ENCODE data around the gene FAM174A. TPM values are rescaled to one million over a fixed set of nuclear protein-coding genes. Genes with fewer than 3 reads are reported as not detected.
"Not testable (repeated sequence)": the region's sequence is repeated elsewhere in the genome, so short reads cannot be mapped to it uniquely, and the experiment has no call there.

Gene FAM174A
- total RNA-seq, 1 donor: 20.3 TPM

GRCh38 chr5:100603141-100603540 lies 68.0 kb downstream of the FAM174A start:
- DNase-seq (ENCODE audit: low read depth): no peak
- H3K4me3 ChIP-seq (ENCODE audit: low read depth, low read length): no peak overlapping the region
- TF ChIP-seq CTCF (IDR thresholded peaks at IDR 0.05; ENCODE audit: insufficient read depth, low read depth, low read length): no peak

- not testable (repeated sequence) for DNase-seq (ENCODE audit: low read depth); H3K4me3 ChIP-seq (ENCODE audit: low read depth, low read length)
Observed at GRCh38 chr5:100604021-100604420, 68.8 kb downstream of the FAM174A start.

- no peak for TF ChIP-seq CTCF (IDR thresholded peaks at IDR 0.05; ENCODE audit: insufficient read depth, low read depth, low read length)
- no peak overlapping the region for H3K4me3 ChIP-seq (ENCODE audit: low read depth, low read length)
- no peak for DNase-seq (ENCODE audit: low read depth)
Observed at GRCh38 chr5:100609594-100609993, 74.4 kb downstream of the FAM174A start.

GRCh38 chr5:100614308-100614707 lies 79.1 kb downstream of the FAM174A start:
- no peak for TF ChIP-seq CTCF (IDR thresholded peaks at IDR 0.05; ENCODE audit: insufficient read depth, low read depth, low read length)
- no peak for DNase-seq (ENCODE audit: low read depth)
- no peak overlapping the region for H3K4me3 ChIP-seq (ENCODE audit: low read depth, low read length)

GRCh38 chr5:100615362-100615761 lies 80.2 kb downstream of the FAM174A start:
- TF ChIP-seq CTCF (IDR thresholded peaks at IDR 0.05; ENCODE audit: insufficient read depth, low read depth, low read length): no peak
- no peak for DNase-seq (ENCODE audit: low read depth)

GRCh38 chr5:100616291-100616690 lies 81.1 kb downstream of the FAM174A start:
- no peak for DNase-seq (ENCODE audit: low read depth)
- TF ChIP-seq CTCF (IDR thresholded peaks at IDR 0.05; ENCODE audit: insufficient read depth, low read depth, low read length): no peak
- H3K4me3 ChIP-seq (ENCODE audit: low read depth, low read length): no peak overlapping the region

More at GRCh38 chr5:100615362-100615761, 80.2 kb downstream of the FAM174A start:
- H3K4me3 ChIP-seq (ENCODE audit: low read depth, low read length): no peak overlapping the region

GRCh38 chr5:100616981-100617380 lies 81.8 kb downstream of the FAM174A start:
- H3K4me3 ChIP-seq (ENCODE audit: low read depth, low read length): no peak overlapping the region
- no peak for TF ChIP-seq CTCF (IDR thresholded peaks at IDR 0.05; ENCODE audit: insufficient read depth, low read depth, low read length)
- DNase-seq (ENCODE audit: low read depth): no peak

All from fibroblast of villous mesenchyme (primary cell).